Endothelial cell of umbilical vein (primary cell): ENCODE data around the gene SLC35F3.

Experiments used
- CTCF ChIP-seq, 2 donors: IDR thresholded peaks; 1 replicate in 1 of 2; 2 replicates in 1 of 2; pipeline ENCODE4 v1.5.1; 2011; ENCODE audit warnings: low read length in 2 of 2, mild to moderate bottlenecking in 2 of 2, moderate library complexity in 2 of 2, control low read depth in 1 of 2, inconsistent platforms in 1 of 2, low read depth in 1 of 2; ENCODE audit not compliant: insufficient read depth in 1 of 2; ENCODE audit errors: extremely low read depth in 1 of 2
- JUN ChIP-seq: IDR thresholded peaks from 2 replicates; pipeline ENCODE4 v1.6.1; 2011; ENCODE audit warnings: borderline replicate concordance, low read depth; ENCODE audit not compliant: insufficient read length, insufficient read depth
- MAX ChIP-seq: IDR thresholded peaks from 2 replicates; pipeline ENCODE4 v1.6.1; 2011; ENCODE audit not compliant: insufficient read depth, insufficient read length
- MYC ChIP-seq: IDR thresholded peaks from one replicate; pipeline ENCODE4 v1.6.1; 2011; ENCODE audit warnings: mild to moderate bottlenecking, low read depth, low read length
- POLR2A ChIP-seq: IDR thresholded peaks from 2 replicates; pipeline ENCODE4 v1.6.1; 2012; ENCODE audit warnings: low read depth, mild to moderate bottlenecking, control low read depth, low read length

GRCh38 chr1:234272656-234273312 lies 368.3 kb downstream of the SLC35F3 start:
- no peak for TF ChIP-seq MYC
- TF ChIP-seq MAX, result no peak
- TF ChIP-seq CTCF (IDR thresholded peaks at IDR 0.05; ENCODE audit: extremely low read depth in 1 of 2, insufficient read depth in 1 of 2, low read depth in 1 of 2, low read length in 2 of 2), result no peak
- TF ChIP-seq JUN, result no peak
- no peak for TF ChIP-seq POLR2A
